AG10803 (cell line): ENCODE data around the gene RAI14.

ENCODE experiments used
- DNase-seq: peaks from one replicate; pipeline ENCODE4 v3.0.0; 2010; ENCODE audit warnings: low read depth
- H3K4me3 ChIP-seq: 2 replicates; pipeline ENCODE4 v1.5.1; 2011; ENCODE audit warnings: mild to moderate bottlenecking, low read length, control low read depth
- TF ChIP-seq, protein P1 (sequence below): conservative IDR thresholded peaks from 2 replicates; pipeline ENCODE4 v1.5.1; 2011; ENCODE audit warnings: mild to moderate bottlenecking, low read length, control low read depth, inconsistent platforms

The RAI14 gene

DNA sequence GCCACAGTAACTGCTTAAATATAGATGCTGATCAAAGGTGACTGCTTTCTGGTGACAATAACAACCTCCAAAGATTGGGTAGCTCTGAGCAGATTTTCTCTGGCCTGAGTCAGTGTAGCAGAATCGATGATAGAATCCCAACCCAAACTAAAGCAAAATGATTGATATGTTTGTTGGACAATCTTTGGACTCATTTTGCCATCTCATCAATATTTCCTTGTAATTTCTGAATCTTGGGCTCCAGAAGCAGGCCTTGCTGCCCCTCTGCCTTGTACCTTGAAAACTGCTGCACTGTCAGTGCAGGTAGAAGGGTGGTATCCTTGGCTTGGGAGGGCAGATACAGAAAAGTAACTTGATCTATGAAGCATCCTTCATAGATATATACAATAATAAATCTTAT, 201.8 kb downstream of the RAI14 start:
- no peak for DNase-seq
- no peak overlapping the region for H3K4me3 ChIP-seq
- TF ChIP-seq, protein P1, sequence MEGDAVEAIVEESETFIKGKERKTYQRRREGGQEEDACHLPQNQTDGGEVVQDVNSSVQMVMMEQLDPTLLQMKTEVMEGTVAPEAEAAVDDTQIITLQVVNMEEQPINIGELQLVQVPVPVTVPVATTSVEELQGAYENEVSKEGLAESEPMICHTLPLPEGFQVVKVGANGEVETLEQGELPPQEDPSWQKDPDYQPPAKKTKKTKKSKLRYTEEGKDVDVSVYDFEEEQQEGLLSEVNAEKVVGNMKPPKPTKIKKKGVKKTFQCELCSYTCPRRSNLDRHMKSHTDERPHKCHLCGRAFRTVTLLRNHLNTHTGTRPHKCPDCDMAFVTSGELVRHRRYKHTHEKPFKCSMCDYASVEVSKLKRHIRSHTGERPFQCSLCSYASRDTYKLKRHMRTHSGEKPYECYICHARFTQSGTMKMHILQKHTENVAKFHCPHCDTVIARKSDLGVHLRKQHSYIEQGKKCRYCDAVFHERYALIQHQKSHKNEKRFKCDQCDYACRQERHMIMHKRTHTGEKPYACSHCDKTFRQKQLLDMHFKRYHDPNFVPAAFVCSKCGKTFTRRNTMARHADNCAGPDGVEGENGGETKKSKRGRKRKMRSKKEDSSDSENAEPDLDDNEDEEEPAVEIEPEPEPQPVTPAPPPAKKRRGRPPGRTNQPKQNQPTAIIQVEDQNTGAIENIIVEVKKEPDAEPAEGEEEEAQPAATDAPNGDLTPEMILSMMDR: no peak

DNA sequence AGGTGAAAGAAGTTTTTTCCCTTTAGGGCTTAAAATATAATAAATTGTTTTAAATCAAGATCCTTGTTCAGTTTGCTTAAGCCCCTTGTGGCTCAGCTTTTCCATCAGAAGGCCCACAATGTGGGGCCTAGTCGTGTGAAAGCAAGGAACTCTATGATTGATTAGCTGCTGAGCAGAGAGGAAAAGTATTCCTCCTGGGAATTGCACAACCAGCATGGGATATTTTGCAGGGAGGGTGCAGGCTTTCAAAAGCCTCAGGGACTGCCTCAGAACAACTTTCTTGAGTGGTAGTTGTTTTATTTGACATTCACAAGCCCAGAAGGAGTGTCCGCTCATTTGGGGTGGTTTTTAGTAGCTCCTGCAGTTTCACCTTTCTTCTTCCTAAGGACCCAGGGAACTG, 202.7 kb downstream of the RAI14 start:
- TF ChIP-seq, protein P1: no peak
- DNase-seq: peak; percentile 64
- H3K4me3 ChIP-seq: no peak overlapping the region

DNA sequence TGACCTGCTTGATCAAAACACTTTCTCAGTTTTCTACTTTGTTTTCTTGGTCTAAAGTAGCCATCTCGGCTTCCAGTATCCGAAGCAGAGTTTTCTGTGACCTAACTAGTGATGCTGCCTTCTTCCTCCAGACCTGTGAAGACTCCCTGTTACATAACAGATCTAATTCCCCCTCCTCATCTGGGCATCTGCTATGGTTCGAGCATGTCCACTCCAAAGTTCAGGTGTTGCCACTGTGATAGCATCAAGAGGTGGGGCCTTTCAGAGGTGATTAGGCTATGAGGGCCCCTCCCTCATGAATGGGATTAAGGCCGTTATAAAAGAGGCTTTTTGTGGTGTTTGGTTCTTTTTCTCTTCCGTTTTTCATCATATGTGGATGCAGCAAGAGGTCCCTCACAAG, 203.1 kb downstream of the RAI14 start:
- DNase-seq: no peak
- TF ChIP-seq, protein P1: no peak
- H3K4me3 ChIP-seq: no peak overlapping the region

DNA sequence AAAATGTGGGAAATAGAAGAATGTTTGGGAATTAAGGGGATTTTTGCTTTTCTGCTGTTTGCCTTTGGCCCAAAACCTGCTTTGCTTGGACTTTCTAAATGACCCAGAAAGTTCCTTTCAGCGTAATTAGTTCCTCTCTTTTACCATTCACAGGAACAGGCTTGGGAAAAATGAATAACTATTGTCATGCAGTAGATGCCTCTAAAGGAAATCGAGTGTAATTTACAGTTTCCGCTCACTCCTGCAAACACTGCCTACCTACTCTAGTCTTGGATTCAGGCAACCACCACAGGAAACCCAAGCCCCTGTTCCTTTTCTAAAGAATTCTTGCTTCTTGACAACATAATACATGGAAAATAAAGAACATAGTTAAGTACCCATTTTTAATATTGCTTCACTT, 207.8 kb downstream of the RAI14 start:
- no peak for DNase-seq
- TF ChIP-seq, protein P1: no peak
- no peak overlapping the region for H3K4me3 ChIP-seq

DNA sequence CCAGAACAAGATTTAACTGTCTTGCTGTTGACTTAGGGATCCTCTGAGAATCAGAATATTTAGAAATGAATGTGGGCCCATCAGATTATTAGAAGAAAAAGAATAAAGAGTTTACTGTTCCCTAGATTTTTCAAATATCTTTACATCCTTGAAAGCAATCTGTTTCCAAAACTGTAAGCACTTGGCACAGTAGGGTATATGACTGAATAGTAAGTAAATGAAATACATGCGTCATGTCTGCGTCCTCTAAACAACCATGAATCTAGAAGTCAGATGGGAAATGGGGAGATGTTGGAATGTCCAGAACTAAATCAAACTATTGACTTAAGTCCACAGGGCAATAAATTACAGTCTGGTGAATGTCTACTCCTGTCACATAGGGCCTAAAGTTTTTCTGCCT, 209.0 kb downstream of the RAI14 start:
- TF ChIP-seq, protein P1: no peak
- no peak overlapping the region for H3K4me3 ChIP-seq
- no peak for DNase-seq

DNA sequence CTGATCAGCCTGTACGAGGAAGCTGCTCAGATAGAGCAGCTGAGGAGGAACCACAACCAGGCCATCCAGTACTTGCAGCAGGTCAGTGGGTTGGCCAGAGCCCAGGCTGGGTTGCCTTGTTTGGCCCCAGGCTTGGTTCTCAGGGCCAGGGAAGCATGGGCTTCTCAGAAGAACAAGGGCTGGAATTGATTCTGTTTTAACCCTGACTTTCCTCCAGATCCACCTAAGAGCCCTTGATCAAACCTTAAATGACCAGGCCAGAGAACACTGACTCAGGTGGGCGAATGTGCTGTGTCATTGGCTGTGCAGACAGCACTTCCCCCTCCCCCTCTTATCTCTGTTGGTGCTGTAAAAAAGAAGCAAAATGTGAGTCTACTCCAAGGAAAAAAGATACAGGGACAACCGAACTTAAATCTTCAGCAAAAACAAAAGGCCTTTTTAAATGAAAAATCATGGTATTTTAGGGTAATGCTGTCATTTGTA, 210.9 kb downstream of the RAI14 start:
- H3K4me3 ChIP-seq: no peak overlapping the region
- DNase-seq: no peak
- TF ChIP-seq, protein P1: no peak

DNA sequence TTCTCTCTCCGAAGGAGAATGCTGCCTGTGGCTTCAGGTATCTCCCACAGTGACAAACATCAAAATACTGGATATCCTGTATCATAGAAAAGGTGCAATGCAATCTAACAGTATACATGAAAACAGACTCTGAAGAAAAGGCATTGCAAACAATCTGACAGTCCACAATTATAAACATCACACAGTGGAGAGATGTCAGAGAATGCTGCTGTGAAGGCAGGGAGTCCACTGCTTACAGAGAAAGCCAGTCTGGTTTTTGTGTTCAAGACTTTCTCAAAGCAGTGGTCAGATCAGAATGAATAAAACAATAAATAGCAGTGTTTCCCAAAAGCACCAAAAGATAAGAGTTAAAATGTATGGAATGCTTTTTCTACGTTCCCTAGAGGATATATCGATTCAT, 211.5 kb downstream of the RAI14 start:
- TF ChIP-seq, protein P1: no peak
- no peak overlapping the region for H3K4me3 ChIP-seq
- no peak for DNase-seq
